Astrocyte (in vitro differentiated cells and primary cell): Measurements from ENCODE around the gene ATF2. TPM values are rescaled to one million over a fixed set of nuclear protein-coding genes. Genes with fewer than 3 reads are reported as not detected.

ENCODE experiments used
- DNase-seq: peaks from one replicate; pipeline ENCODE4 v3.0.0-alpha.2; 2010; ENCODE audit warnings: low read depth
- FAIRE-seq: peaks from 2 replicates; lab custom pipeline; 2011; peaks lifted over from hg19 to GRCh38; lab: Jason Lieb, UNC
- H2AFZ ChIP-seq: 2 replicates; pipeline ENCODE4 v1.6.0; 2012; ENCODE audit warnings: low read depth, low read length, inconsistent platforms
- H3K27ac ChIP-seq: 2 replicates; pipeline ENCODE4 v1.5.1; 2011; ENCODE audit warnings: low read depth, low read length, inconsistent platforms
- H3K27me3 ChIP-seq: 2 replicates; pipeline ENCODE4 v1.6.0; 2011; ENCODE audit warnings: low read length, inconsistent platforms; ENCODE audit not compliant: insufficient read depth
- H3K36me3 ChIP-seq: 2 replicates; pipeline ENCODE4 v1.5.1; 2011; ENCODE audit warnings: low read length, inconsistent platforms; ENCODE audit not compliant: insufficient read depth
- H3K4me1 ChIP-seq: 2 replicates; pipeline ENCODE4 v1.5.1; 2011; ENCODE audit warnings: low read length, inconsistent platforms; ENCODE audit not compliant: insufficient read depth
- H3K4me2 ChIP-seq: 2 replicates; pipeline ENCODE4 v1.6.0; 2012; ENCODE audit warnings: low read length, inconsistent platforms
- H3K4me3 ChIP-seq: 2 replicates; pipeline ENCODE4 v1.5.1; 2011; ENCODE audit warnings: low read depth, mild to moderate bottlenecking, low read length, inconsistent platforms; ENCODE audit not compliant: insufficient read depth
- H3K79me2 ChIP-seq: 2 replicates; pipeline ENCODE4 v1.6.0; 2012; ENCODE audit warnings: mild to moderate bottlenecking, low read length, inconsistent platforms; ENCODE audit not compliant: insufficient read depth
- H3K9ac ChIP-seq: 2 replicates; pipeline ENCODE4 v1.6.0; 2012; ENCODE audit warnings: mild to moderate bottlenecking, low read length, inconsistent platforms
- H3K9me3 ChIP-seq: 2 replicates; pipeline ENCODE4 v1.5.1; 2012; ENCODE audit warnings: low read depth, mild to moderate bottlenecking, low read length, inconsistent platforms; ENCODE audit not compliant: insufficient read depth
- H4K20me1 ChIP-seq: 2 replicates; pipeline ENCODE4 v1.6.0; 2012; ENCODE audit warnings: low read length, inconsistent platforms; ENCODE audit not compliant: insufficient read depth
- H3K27ac Mint-ChIP-seq: one replicate; pipeline ENCODE4 v1.8.0; 2021; ENCODE audit warnings: mild to moderate bottlenecking, mixed read lengths; ENCODE audit not compliant: unreplicated experiment
- H3K27me3 Mint-ChIP-seq: one replicate; pipeline ENCODE4 v1.8.0; 2021; ENCODE audit warnings: low read depth, mixed read lengths; ENCODE audit not compliant: unreplicated experiment
- H3K36me3 Mint-ChIP-seq: one replicate; pipeline ENCODE4 v1.8.0; 2021; ENCODE audit warnings: low read depth, mixed read lengths; ENCODE audit not compliant: unreplicated experiment
- H3K4me1 Mint-ChIP-seq: one replicate; pipeline ENCODE4 v1.8.0; 2021; ENCODE audit warnings: low read depth, mixed read lengths; ENCODE audit not compliant: unreplicated experiment
- H3K4me3 Mint-ChIP-seq: one replicate; pipeline ENCODE4 v1.8.0; 2021; ENCODE audit warnings: mild to moderate bottlenecking, moderate library complexity, mixed read lengths; ENCODE audit not compliant: unreplicated experiment
- H3K9me3 Mint-ChIP-seq: one replicate; pipeline ENCODE4 v1.8.0; 2021; ENCODE audit warnings: mild to moderate bottlenecking, mixed read lengths; ENCODE audit not compliant: unreplicated experiment
- CTCF ChIP-seq: IDR thresholded peaks from 2 replicates; pipeline ENCODE4 v1.5.1; 2011; ENCODE audit warnings: low read depth, mild to moderate bottlenecking, inconsistent platforms, low read length, moderate library complexity; ENCODE audit not compliant: insufficient read depth
- EZH2 ChIP-seq: IDR thresholded peaks from 2 replicates; pipeline ENCODE4 v1.6.1; 2012; ENCODE audit warnings: mild to moderate bottlenecking, low read length, inconsistent platforms; ENCODE audit not compliant: insufficient read depth
- total RNA-seq: library from RNA; stranded (reverse); gene quantifications from 2 replicates; pipeline ENCODE4 v1.2.1, GENCODE V29; 2021

ATF2 gene
- total RNA-seq, 1 donor from 2014 or later, result 54.7 TPM

GRCh38 chr2:175057078-175057685 lies 110.8 kb downstream of the ATF2 start:
- Histone ChIP-seq H3K27ac (no peak overlapping the region), H3K9ac (no peak overlapping the region), H3K79me2 (no peaks in the 10 kb centered on the region), H3K4me3 (no peak overlapping the region), H3K9me3 (no peaks in the 10 kb centered on the region), H3K36me3 (no peaks in the 10 kb centered on the region), H2AFZ (no peak overlapping the region), H3K4me2 (no peak overlapping the region), H3K27me3 (no peaks in the 10 kb centered on the region), H3K4me1 (no peaks in the 10 kb centered on the region), H4K20me1 (no peaks in the 10 kb centered on the region)
- Mint-ChIP-seq H3K4me3 (no peak overlapping the region), H3K27me3 (no peaks in the 10 kb centered on the region), H3K27ac (no peak overlapping the region), H3K36me3 (peaks cover 2% of the 10 kb centered on the region), H3K9me3 (no peaks in the 10 kb centered on the region), H3K4me1 (peaks cover 2% of the 10 kb centered on the region)
- DNase-seq (no peak), FAIRE-seq (no peak)
- TF ChIP-seq EZH2 (no peak), CTCF (no peak)

DNA sequence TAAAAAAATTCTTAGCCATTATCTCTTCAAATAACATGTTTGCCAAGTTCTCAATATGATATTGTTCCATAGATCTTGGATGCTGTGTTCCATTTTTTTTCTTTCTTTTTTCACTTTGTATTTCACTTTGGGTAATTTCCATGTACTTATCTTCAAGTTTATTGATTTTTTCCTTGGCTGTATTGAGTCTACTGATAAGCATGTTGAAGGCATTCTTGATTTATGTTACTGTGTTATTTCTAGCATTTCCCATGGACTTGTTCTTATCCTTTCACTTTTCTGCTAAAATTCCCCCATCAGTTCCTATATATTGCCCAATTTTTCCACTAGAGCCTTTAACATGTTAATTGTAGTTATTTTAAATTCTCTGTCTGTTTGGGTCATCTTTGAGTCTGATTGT lies 112.0 kb downstream of the ATF2 start:
- Mint-ChIP-seq H3K9me3 (no peaks in the 10 kb centered on the region), H3K36me3 (peaks cover 2% of the 10 kb centered on the region), H3K27me3 (no peaks in the 10 kb centered on the region), H3K4me1 (peaks cover 2% of the 10 kb centered on the region), H3K27ac (no peak overlapping the region), H3K4me3 (no peak overlapping the region)
- Histone ChIP-seq H3K9ac (no peak overlapping the region), H3K27me3 (no peaks in the 10 kb centered on the region), H3K4me1 (no peaks in the 10 kb centered on the region), H3K79me2 (no peaks in the 10 kb centered on the region), H2AFZ (no peak overlapping the region), H3K36me3 (no peaks in the 10 kb centered on the region), H3K9me3 (no peaks in the 10 kb centered on the region), H3K4me3 (no peak overlapping the region), H3K27ac (no peak overlapping the region), H3K4me2 (no peak overlapping the region), H4K20me1 (no peaks in the 10 kb centered on the region)
- FAIRE-seq, result no peak
- no peak for TF ChIP-seq CTCF
- no peak for TF ChIP-seq EZH2
- DNase-seq, result no peak

GRCh38 chr2:175054340-175054739 lies 113.7 kb downstream of the ATF2 start:
- H3K27me3 Mint-ChIP-seq, result no peaks in the 10 kb centered on the region

More at GRCh38 chr2:175054340-175054739, 113.7 kb downstream of the ATF2 start:
- no peak overlapping the region for H3K4me3 Mint-ChIP-seq
- peaks cover 2% of the 10 kb centered on the region for H3K4me1 Mint-ChIP-seq
- Histone ChIP-seq H3K36me3 (no peaks in the 10 kb centered on the region), H3K4me3 (no peak overlapping the region), H3K27ac (no peak overlapping the region), H3K27me3 (no peaks in the 10 kb centered on the region), H3K4me1 (no peaks in the 10 kb centered on the region), H3K9me3 (no peaks in the 10 kb centered on the region), H3K4me2 (no peak overlapping the region), H3K9ac (no peak overlapping the region), H3K79me2 (no peaks in the 10 kb centered on the region), H4K20me1 (no peaks in the 10 kb centered on the region), H2AFZ (no peak overlapping the region)
- no peak for TF ChIP-seq CTCF
- TF ChIP-seq EZH2, result no peak
- DNase-seq (no peak), FAIRE-seq (no peak)
- no peak overlapping the region for H3K27ac Mint-ChIP-seq
- no peaks in the 10 kb centered on the region for H3K9me3 Mint-ChIP-seq
- H3K36me3 Mint-ChIP-seq, result peaks cover 2% of the 10 kb centered on the region
